ENCODE measurements around the gene PNPT1. TPM values are rescaled to one million over a fixed set of nuclear protein-coding genes. Genes with fewer than 3 reads are reported as not detected.
A peak's percentile ranks its signal among the peaks of the same experiment; 100 is the strongest.

Gene PNPT1
- total RNA-seq, 1 donor: 22.8 TPM

DNA sequence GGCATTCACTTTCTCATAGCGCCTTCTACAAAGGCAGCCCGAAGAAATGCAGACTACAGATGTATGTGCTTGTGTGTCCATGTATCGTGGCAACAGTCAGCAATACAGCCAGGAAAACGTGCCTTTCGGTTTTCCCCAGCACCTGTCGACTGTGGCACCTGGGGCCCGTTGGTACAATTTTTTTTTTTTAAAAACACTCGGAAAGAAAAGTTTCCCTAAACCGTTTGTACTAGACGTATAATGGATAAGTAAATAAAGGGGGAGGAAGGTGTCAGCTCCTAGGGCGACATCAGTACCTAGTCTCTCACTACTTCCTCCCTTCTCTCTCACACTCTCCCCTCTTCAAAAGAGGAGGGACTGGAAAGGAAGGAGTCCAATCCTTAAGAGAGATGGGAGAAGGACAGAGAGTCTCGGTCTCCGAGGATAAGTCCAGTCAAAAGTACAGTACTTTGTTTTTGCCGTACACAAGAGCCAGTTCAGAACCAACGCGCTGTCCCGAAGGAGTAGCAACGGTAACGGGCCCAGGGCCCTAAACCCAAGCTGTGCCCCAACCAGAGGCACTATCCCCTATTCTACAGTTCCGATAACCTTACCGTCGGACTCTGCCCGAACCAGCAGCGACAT is 77.0 kb downstream of the PNPT1 start:
- Histone ChIP-seq H3K4me1 (ENCODE audit: insufficient read depth, low read length) (peaks cover 19% of the 10 kb centered on the region), H4K20me1 (ENCODE audit: insufficient read depth, low read length) (peaks cover 21% of the 10 kb centered on the region), H2AFZ (ENCODE audit: low read length) (peak overlapping the region; percentile 90), H3K9me3 (ENCODE audit: low read depth, low read length) (no peaks in the 10 kb centered on the region), H3K27ac (ENCODE audit: low read depth, low read length) (peak overlapping the region; percentile 77), H3K36me3 (ENCODE audit: insufficient read depth, low read length) (peaks cover 25% of the 10 kb centered on the region), H3K79me2 (ENCODE audit: insufficient read depth, low read length) (peaks cover 86% of the 10 kb centered on the region), H3K27me3 (ENCODE audit: insufficient read depth, low read length) (no peaks in the 10 kb centered on the region), H3K4me2 (ENCODE audit: insufficient read depth, low read length) (peak overlapping the region; percentile 93), H3K4me3 (ENCODE audit: insufficient read depth, low read length) (peak overlapping the region; percentile 81)
- peak; percentile 77 for DNase-seq (ENCODE audit: insufficient read length, low spot score, missing footprints)
- TF ChIP-seq, protein P1, sequence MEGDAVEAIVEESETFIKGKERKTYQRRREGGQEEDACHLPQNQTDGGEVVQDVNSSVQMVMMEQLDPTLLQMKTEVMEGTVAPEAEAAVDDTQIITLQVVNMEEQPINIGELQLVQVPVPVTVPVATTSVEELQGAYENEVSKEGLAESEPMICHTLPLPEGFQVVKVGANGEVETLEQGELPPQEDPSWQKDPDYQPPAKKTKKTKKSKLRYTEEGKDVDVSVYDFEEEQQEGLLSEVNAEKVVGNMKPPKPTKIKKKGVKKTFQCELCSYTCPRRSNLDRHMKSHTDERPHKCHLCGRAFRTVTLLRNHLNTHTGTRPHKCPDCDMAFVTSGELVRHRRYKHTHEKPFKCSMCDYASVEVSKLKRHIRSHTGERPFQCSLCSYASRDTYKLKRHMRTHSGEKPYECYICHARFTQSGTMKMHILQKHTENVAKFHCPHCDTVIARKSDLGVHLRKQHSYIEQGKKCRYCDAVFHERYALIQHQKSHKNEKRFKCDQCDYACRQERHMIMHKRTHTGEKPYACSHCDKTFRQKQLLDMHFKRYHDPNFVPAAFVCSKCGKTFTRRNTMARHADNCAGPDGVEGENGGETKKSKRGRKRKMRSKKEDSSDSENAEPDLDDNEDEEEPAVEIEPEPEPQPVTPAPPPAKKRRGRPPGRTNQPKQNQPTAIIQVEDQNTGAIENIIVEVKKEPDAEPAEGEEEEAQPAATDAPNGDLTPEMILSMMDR (IDR thresholded peaks at IDR 0.05; ENCODE audit: extremely low read depth, low read depth, low read length): no peak

DNA sequence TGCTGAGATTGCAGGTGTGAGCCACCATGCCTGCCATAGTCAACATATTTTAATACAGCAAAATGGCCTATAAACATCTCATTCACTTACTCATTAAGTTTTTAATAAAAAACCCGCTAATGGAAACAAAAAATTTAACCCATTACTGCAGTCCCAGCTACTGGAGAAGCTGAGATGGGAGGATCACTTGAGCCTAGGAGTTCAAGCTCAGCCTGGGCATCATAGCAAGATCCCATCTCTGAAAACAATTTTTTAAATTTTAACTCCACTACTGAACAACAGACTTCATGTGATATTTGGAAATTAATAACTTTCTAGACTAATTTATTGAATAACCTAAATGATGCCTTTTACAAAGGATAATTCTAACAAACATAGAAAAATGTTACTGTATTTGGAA is 81.6 kb downstream of the PNPT1 start:
- H3K27ac ChIP-seq (ENCODE audit: low read depth, low read length): no peak overlapping the region
- peaks cover 93% of the 10 kb centered on the region for H3K79me2 ChIP-seq (ENCODE audit: insufficient read depth, low read length)
- peaks cover 40% of the 10 kb centered on the region for H3K36me3 ChIP-seq (ENCODE audit: insufficient read depth, low read length)
- H3K4me3 ChIP-seq (ENCODE audit: insufficient read depth, low read length): no peak overlapping the region
- TF ChIP-seq, protein P1 (IDR thresholded peaks at IDR 0.05; ENCODE audit: extremely low read depth, low read depth, low read length): no peak
- peaks cover 10% of the 10 kb centered on the region for H3K4me1 ChIP-seq (ENCODE audit: insufficient read depth, low read length)
- H3K27me3 ChIP-seq (ENCODE audit: insufficient read depth, low read length): no peaks in the 10 kb centered on the region
- no peak overlapping the region for H2AFZ ChIP-seq (ENCODE audit: low read length)
- H3K9me3 ChIP-seq (ENCODE audit: low read depth, low read length): no peaks in the 10 kb centered on the region
- DNase-seq (ENCODE audit: insufficient read length, low spot score, missing footprints): no peak
- peaks cover 15% of the 10 kb centered on the region for H4K20me1 ChIP-seq (ENCODE audit: insufficient read depth, low read length)
- H3K4me2 ChIP-seq (ENCODE audit: insufficient read depth, low read length): no peak overlapping the region

DNA sequence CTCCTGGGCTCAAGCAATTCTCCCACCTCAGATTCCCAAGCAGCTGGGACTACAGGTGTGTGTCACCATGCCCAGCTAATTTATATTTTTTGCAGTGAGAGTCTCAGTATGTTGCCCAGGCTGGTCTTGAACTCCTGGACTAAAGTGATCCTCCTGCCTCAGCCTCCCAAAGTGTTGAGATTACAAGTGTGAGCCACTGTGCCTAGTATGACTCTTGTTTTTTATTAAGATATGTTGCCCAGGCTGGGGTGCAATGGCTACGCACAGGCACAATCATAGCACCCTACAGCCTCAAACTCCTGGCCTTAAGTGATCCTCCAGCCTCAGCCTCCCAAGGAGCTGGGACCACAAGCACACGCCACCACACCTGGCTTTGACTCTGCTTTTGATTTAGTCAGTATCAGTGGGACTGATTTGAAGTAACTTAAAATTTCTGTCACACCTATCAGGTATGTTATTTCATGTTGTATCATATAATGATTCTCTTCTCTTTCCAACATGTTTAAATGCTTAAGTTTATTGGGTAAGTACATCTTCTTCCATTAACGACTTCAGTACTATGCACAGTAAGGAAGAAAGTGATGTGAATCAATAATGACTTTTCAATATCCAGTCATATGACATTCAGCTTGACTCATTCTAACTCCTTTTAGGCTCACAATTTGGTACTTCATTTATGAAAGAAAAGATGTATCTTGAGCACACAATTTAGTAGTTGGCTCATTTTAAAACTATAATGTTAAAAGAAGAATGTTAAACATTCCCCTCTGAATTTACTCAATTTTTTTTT is 82.5 kb downstream of the PNPT1 start:
- peaks cover 40% of the 10 kb centered on the region for H3K36me3 ChIP-seq (ENCODE audit: insufficient read depth, low read length)
- TF ChIP-seq, protein P1 (IDR thresholded peaks at IDR 0.05; ENCODE audit: extremely low read depth, low read depth, low read length): no peak
- H2AFZ ChIP-seq (ENCODE audit: low read length): no peak overlapping the region
- H3K27ac ChIP-seq (ENCODE audit: low read depth, low read length): no peak overlapping the region
- H3K4me1 ChIP-seq (ENCODE audit: insufficient read depth, low read length): peaks cover 9% of the 10 kb centered on the region
- peaks cover 11% of the 10 kb centered on the region for H4K20me1 ChIP-seq (ENCODE audit: insufficient read depth, low read length)
- DNase-seq (ENCODE audit: insufficient read length, low spot score, missing footprints): no peak
- H3K9me3 ChIP-seq (ENCODE audit: low read depth, low read length): no peaks in the 10 kb centered on the region
- no peaks in the 10 kb centered on the region for H3K27me3 ChIP-seq (ENCODE audit: insufficient read depth, low read length)
- no peak overlapping the region for H3K4me2 ChIP-seq (ENCODE audit: insufficient read depth, low read length)
- H3K4me3 ChIP-seq (ENCODE audit: insufficient read depth, low read length): no peak overlapping the region
- H3K79me2 ChIP-seq (ENCODE audit: insufficient read depth, low read length): peaks cover 90% of the 10 kb centered on the region

DNA sequence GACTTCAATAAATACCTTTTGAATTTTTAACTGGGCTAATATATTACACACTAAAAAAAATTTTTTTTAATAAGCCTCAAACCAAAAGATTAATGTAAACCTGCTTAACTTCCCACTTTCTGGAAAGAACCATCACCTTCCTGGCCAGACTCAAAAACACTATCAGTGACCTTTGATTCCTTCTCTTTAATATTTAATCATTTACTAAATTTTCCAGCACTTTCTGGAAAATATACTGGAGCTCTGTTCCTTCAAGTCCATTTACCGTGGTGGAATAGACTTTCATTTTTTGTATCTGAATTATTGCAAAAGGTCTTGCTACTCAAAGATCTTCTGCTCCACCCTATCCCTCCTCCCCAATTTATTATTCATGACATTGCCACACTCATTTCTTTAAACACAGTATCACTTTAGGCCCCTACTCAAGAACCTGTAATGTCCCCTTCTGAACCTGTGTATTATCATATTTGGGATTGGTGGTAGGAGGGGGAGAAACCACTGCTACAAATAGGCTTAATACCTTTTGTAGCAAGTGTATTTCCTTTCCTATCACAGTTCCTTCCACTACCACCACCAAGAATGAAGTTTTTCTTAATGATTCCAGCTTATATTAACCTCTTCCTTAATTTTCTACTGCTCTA is 83.6 kb downstream of the PNPT1 start:
- Histone ChIP-seq H3K27ac (ENCODE audit: low read depth, low read length) (no peak overlapping the region), H2AFZ (ENCODE audit: low read length) (no peak overlapping the region), H3K4me3 (ENCODE audit: insufficient read depth, low read length) (no peak overlapping the region), H3K4me1 (ENCODE audit: insufficient read depth, low read length) (no peaks in the 10 kb centered on the region), H3K27me3 (ENCODE audit: insufficient read depth, low read length) (no peaks in the 10 kb centered on the region), H3K36me3 (ENCODE audit: insufficient read depth, low read length) (peaks cover 37% of the 10 kb centered on the region), H4K20me1 (ENCODE audit: insufficient read depth, low read length) (peaks cover 10% of the 10 kb centered on the region), H3K79me2 (ENCODE audit: insufficient read depth, low read length) (peaks cover 87% of the 10 kb centered on the region), H3K4me2 (ENCODE audit: insufficient read depth, low read length) (no peak overlapping the region), H3K9me3 (ENCODE audit: low read depth, low read length) (no peaks in the 10 kb centered on the region)
- TF ChIP-seq, protein P1 (IDR thresholded peaks at IDR 0.05; ENCODE audit: extremely low read depth, low read depth, low read length): no peak
- peak; percentile 58 for DNase-seq (ENCODE audit: insufficient read length, low spot score, missing footprints)
